ENCODE results near the gene ACTR1A.
"Not testable (repeated sequence)": the region's sequence is repeated elsewhere in the genome, so short reads cannot be mapped to it uniquely, and the experiment has no call there.

The ACTR1A gene

DNA sequence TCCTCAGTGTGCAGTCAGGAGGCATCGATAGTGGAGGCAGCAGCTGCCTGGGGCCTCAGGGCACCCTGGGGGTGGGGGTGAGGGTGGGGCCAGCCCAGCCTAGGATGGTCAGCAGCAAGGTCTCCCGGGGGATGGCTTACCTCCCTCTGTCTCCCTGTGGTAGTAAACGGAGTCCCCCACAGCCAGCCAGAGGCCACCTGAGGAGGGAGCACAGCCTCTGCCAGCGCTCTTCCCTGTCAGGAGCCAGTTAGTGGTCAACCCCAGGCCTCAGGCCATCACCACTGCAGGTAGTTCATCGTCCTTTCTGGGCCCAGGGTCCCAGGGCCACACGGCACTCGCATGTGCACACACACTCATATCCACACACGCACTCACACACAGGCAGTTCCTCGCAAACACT lies 22.1 kb downstream of the ACTR1A start:
- DNase-seq: no peak

DNA sequence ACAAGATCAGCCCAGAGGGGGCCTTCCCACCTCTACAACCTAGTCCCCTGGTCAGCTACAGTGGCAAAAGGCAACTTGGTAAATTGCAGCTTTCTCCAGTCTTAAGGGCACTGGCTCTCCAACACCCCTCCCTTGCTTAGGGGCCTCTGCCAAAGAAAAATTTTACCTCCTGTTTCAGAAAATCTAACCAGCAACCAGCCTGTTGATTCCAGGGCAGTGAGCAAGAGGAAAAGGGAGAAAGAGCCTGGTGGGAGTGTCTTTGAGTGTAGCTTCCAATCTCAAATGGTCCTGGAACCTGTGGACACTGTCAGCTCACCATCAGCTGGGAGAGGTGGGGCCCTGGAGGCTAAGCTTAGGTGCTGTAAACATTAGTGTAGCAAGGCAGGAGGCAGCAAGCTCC lies 22.9 kb downstream of the ACTR1A start:
- DNase-seq: no peak

DNA sequence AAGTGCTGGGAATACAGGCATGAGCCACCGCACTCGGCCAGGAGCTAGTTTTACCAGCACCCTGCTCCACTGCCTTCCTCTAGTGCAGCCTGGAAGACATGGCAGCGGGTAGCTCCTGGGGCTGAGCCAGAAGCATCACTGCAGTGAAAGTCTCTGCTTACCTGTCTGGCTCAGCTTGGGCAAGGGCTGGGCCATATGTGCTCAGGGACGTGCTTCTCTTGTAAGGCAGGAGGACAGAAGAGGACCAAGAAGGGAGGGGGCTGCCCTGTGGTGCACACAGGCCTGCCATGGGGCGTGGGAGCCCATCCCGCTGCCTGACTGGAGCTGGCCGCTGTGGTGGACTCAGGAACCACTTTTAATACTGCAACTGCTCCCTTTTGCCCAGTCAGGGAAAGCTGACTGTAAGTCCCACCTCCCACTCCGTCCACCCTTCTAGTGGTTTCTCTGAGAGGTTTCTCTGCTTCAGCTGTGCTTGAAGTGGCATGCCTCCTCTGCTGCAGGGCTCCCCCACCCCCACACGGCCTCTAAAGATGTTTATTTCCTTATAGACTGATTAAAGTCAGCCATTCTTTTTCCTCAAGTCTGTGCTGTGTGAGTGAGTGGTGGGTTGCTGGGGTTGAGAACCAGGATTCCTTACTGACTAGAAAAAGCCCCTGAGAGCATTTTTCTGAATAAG lies 25.9 kb downstream of the ACTR1A start:
- DNase-seq: no peak

DNA sequence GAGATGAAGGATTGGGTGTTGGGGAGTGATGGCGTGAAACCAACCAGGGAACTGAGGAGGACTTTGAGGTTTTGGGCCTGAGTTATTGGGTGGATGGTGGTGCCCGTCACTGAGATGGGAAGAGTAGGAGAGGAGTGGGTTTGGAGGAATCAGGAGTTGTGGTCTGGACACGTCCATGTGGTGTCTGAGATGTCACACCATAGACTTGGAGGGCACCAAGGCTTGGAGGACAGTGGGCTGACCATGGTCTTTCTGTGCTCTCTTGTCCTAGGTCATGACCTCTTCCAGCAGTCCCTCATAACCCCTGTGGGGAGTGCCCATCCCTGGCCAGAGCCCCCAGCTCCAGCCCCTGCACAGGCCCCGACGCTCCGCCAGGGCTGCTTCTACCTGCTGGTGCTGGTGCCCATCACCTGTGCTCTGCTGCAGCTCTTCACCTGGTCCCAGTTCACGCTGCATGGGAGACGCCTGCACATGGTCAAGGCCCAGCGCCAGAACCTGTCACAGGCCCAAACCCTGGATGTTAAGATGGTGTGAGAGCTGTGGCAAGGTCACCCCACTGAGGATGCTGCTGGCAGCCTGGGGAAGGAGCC lies 27.0 kb downstream of the ACTR1A start:
- DNase-seq: no peak

DNA sequence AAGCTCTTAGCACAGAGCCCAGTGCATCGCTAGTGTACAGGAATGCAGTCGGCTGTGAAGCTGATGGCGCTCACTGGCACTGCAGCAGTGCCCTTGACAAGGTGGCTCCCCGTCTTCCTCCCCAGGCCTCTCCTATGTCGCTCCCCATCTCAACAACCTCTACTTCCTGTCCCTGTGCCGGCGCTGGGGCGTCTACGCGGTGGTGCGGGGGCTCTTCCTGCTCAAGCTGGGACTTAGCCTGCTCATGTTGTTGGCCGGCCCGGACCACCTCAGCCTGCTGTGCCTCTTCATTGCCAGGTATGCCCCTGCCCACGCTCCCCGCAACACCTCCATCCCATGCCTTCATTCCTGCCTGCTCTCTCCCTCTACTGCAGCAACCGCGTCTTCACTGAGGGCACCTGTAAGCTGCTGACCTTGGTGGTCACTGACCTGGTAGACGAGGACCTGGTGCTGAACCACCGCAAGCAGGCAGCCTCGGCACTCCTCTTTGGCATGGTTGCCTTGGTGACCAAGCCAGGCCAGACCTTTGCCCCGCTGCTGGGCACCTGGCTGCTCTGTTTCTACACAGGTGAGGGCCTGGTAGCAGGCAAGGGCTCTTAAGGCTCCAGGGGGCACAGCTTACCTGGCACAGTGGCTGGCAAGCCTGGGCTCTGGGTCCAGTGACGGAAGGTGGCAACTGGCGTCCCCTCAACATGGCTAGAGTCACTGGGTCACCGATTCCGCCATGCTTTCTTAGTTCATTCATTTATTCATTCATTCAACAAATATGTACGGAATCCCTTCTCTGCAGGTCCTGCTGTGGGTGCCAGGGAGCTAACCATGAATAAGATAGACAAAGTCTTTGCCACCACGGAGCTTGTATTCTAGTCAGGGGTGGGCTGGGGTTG lies 28.8 kb downstream of the ACTR1A start:
- no peak for DNase-seq

DNA sequence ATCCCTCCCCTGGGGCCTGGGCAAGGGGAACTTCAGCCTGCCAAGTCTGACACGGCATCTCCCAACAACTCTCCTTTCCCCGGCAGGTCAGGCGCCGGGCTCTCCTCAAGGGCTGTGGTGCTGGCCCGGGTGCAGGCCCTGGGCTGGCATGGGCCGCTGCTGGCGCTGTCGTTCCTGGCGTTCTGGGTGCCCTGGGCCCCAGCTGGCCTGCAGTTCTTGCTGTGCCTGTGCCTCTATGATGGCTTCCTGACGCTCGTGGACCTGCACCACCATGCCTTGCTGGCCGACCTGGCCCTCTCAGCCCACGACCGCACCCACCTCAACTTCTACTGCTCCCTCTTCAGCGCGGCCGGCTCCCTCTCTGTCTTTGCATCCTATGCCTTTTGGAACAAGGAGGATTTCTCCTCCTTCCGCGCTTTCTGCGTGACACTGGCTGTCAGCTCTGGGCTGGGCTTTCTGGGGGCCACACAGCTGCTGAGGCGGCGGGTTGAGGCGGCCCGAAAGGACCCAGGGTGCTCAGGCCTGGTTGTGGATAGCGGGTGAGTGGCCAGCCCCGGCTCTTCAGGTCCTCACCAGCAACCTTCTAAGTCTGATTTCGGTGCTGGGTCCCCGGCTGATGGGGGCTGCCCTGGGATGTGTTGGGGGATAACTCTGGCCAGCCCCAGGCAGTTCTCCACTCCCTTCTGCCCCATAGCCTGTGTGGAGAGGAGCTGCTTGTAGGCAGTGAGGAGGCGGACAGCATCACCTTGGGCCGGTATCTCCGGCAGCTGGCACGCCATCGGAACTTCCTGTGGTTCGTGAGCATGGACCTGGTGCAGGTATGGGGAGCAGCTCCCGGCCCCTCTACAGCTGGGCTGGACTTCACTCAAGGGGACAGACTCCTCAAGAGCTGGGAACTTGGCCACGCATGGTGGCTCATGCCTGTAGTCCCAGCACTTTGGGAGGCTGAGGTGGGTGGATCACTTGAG lies 31.6 kb downstream of the ACTR1A start:
- no peak for DNase-seq

DNA sequence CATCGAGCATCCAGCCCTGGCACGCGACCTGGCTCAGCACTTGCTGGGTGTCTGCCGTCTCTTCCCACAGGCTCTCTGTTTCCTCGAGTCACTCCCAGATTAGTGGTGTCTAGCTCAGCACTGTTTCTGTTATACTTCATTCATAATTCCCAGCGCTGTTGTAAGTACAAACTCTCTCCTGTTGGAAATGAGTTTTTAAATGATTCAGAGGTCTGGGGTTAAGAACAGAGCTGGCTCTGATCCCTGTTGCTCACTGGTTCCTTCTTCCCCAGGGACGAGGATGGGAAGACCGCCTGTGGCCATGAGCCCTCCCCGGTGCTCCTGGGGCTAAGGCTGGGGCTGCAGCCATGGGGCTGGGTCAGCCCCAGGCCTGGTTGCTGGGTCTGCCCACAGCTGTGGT lies 33.8 kb downstream of the ACTR1A start:
- DNase-seq: no peak

DNA sequence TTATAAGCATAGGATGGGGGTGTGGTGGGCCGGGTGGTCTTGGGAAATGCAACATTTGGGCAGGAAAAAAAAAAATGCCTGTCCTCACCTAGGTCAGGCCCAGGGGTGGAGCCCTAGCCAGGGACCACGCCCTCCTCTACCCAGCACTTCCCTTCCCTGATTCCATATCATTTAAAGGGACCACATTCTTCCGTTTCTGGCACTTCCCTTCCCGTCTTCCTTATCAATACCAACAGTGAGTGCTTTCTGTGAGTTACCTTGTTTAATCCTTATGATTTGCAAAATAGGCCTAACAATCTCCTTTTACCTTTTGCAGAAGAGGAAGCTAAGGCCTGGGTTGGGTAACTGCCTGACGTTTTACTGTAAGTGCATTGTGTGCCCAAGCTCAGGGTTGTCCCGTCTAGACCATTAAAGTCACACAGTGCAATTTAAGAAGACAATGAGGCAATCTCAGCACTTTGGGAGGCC lies 34.5 kb downstream of the ACTR1A start:
- peak; percentile 29 to 42 for DNase-seq

DNA sequence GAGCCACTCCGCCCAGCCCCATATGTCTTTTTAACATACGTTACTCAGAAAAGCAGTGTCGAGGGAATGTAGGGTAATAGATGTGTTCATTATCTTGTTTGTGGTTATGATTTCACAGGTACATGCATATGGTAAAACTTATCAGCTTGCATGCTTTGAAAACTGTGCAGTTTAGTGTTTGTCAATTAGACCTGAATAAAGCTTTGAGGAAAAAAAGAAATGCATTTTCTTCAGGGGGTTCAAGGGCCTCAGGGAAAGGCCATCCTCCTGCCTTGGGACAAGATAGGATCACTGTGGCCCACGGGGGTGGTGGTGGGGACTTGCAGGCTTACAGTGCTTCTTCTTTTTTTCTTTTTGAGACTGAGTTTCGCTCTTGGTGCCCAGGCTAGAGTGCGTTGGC lies 35.2 kb downstream of the ACTR1A start:
- DNase-seq: no peak

DNA sequence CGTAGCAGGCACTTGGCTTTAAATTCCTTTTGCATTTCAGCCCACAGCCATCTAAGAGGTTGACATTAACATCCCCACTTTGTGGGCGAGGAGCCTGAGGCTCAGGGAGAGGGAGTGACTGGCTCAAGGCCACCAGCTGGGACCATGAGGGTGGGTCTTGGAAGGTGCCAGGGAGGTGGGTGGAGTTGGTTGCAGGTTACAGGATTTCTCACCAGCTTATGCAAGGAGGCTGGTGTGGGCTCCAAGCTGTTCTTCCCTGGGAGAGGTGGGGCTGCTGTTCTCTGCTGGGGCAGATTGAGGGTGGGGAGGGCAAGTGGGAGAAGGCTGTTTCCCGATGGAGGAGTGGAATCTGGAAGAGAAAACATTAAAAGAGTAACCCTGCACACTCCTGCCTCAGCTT lies 37.0 kb downstream of the ACTR1A start:
- no peak for DNase-seq

DNA sequence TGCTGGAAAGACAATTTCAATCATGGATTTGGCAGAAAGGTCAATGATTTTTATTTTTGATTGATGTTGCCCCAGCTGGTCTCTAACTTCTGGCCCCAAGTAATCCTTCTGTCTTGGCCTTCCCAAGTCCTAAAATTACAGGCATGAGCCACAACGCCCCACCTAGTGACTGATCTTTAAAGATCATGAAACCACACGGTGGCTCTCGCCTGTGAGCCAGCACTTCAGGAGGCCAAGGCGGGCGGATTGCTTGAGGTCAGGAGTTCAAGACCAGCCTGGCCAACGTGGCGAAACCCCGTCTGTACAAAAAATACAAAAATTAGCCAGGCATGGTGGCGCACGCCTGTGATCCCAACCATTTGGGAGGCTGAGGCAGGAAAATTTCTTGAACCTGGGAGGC lies 38.5 kb downstream of the ACTR1A start:
- DNase-seq: no peak

DNA sequence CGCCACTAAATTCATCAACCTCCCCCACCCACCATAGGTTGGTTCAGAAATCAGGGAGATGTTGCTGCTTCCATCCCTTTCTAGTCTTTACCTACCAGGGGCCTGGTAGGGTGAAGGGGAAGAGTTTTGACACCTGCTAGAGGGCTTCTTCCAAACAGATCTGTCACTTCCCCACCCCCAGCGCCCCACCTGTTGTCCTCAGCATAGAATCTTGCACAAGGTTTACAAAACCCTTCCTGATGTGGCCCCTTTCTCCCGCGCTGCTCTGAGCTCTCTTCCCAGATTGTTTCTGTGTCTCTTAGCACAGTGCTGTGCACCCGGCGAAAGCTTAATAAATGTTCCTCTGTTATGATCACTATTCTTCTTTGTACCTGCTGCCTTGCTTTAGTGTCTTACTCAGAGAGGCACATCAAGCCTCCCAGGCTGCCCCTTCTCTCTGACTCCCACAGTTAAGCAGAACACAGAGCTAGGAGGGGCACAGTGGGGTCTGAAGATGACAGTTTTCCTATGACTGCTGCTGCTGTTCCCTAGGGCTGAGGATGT lies 39.9 kb downstream of the ACTR1A start:
- DNase-seq: no peak

DNA sequence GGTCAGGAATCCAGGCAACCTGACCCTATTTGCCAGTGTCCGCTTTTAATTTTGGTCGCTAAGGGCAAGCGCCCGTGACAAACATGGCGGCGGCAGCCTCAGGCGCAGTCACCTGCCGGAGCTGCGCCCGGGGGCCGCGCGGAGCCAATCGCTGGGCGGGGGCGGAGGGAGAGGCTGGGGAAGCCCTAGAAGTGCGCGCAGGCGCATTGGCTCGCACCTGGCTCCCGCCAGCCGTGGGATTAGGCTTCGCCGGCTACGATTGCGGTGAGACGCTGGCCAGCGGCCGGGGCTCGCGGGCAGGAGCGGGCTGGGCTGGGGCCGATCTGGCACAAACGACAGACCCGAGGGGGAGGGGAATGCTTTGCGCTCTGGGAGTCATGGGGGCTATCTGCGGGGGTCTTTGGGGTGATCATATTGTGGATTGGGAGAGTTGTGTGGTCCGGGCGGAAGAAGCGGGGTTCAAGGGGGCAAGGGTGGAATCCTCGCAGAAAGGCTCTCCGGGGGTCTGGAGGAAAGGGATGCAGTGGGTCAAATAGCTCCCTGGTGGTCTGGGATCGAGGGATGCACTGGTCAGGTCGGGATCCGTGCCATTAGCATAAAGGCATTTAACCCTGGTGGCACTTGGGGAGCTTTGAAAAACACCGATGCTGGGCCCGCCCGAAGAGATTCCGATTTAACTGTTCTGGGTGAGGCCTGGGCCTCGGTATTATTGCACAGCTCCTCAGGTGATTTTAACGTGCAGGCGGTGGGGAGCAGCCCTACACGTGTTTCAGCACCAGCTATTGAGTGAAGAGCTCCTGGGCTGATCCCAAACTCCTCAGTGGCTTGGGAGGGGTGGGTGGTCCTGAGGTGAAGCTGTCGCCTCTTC lies 41.1 kb downstream of the ACTR1A start:
- peak; percentile 82 to 85 for DNase-seq

DNA sequence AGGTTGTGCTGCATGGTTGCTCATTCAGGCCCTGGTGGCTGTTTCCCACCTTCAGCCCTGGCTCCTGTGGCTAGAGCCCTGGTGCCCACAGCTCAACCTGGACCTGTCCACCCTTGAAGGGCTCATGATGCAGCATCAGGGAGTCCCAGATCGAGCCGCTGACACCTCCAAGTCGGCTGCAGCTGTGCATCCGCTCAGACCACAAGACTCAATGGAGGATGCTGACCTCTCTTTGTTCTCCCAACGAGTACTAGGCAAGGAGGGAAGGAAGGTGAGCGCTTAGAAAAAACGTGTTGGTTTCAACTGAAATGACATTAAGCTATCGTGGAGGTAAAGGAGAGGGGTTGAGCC lies 41.7 kb downstream of the ACTR1A start:
- DNase-seq: no peak

DNA sequence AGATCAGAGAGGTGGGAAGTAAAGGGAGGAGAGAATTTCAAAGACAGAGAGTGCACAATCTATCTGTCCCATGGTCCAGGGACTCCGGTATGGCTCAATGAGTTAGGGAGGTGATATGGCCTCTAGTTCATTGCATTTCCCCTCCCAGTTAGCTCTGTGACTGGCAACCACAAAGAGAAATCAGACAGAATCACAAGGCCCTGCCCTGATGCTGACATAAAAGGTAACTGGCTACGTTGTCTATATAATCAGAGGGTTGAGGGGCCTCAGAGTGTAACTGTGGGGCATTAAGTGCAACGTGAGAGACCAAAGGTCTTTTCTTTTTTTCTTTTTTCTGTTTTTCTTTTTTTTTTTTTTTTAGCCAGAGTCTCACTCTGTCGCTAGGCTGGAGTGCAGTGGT lies 43.9 kb downstream of the ACTR1A start:
- no peak for DNase-seq

DNA sequence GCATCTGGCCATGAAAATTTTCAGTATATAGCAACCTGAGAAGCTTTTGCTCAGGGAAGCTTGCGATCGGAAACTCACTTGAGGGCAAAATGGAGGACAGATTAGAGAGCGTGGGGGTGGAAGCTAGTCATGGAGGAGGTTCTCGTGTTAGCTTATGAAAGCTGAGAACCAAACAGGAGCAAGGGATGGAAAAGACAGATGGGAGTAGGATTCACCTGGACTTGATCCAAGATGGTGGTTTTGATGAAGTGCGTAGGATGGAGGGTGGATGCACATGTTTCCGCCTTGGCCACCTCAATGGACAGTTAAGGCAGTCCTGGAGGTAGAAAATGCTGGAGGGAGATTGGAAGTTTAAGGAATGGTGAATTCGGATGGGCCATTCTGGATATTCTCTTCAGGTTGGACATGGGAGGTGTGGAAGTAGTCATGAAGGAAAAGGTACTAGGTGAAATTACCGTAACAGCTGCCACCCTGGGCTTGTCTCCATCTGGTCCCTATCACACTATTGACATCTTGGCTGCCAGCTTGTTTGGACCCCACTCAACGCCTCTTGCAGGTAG lies 44.8 kb downstream of the ACTR1A start:
- no peak for DNase-seq

DNA sequence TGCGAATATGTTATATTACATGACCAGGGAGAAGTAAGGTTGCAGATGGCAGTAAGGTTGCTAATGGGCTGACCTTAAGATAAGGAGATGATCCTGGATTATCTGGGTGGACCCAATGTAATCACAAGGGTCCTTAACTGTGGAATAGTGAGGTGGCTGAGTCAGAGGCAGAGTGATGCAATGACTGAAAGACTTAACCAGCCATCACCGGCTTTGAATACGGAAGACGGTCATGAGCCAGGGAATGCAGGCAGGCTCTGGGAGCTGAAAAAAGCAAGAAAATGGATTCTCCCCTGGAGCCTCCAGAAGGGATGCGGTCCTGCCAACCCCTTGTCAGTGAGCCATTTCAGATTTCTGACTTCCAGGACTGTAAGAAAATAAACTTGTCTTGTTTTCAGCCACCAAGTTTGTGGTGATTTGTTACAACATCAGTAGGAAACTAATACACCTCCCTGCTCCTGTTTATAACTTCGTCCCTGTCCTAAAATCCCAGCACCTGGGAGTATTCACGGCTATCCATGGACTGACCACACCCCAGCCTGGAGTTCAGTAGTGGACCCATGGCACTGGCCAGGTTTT lies 46.5 kb downstream of the ACTR1A start:
- DNase-seq: no peak

DNA sequence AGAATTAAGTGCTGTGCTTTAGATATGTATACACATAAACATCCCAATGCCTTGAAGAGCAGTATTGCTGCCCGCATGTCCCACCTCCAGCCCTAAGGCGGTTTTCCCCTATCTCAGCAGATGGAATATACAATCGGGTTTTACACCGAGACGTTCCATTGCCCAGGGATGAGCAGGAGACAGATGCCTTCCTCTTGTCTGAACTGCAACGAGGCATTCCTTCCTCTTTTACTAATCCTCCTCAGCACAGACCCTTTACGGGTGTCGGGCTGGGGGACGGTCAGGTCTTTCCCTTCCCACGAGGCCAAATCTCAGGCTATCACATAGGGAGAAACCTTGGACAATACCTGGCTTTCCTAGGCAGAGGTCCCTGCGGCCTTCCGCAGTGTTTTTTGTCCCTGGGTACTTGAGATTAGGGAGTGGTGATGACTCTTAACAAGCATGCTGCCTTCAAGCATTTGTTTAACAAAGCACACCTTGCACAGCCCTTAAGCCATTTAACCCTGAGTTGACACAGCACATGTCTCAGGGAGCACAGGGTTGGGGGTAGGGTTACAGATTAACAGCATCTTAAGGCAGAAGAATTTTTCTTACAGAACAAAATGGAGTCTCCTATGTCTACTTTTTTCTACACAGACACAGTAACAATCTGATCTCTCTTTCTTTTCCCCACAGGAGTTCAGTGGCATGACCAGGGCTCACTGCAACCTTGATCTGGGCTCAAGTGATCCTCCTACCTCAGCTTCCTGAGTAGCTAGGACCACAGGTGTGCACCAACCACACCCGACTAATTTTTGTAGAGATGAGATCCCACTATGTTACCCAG lies 47.6 kb downstream of the ACTR1A start:
- DNase-seq: not testable (repeated sequence)

DNA sequence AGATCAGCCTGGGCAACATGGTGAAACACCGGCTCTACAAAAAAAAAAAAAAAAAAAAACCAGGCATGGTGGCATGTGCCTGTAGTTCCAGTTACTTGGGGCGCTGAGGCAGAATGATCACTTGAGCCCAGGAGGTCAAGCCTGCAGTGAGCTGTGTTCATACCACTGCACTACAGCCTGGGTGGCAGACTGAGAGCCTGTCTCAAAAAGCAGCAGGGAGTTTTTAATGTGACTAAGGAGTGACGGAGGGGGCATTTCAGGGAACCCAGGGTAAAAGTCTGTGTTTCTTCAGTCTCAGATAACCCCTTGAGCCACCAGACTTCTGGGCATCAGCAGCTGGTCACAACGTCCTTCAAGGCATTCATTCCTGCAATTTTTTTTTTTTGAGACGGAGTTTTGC lies 49.0 kb downstream of the ACTR1A start:
- DNase-seq: no peak

Measured in AML-193 (cell line).